Measurements from ENCODE around the gene ASTN2. TPM values are rescaled to one million over a fixed set of nuclear protein-coding genes. Genes with fewer than 3 reads are reported as not detected.

ASTN2 gene
- total RNA-seq, 1 donor from 2014 or later = 13.6 TPM

DNA sequence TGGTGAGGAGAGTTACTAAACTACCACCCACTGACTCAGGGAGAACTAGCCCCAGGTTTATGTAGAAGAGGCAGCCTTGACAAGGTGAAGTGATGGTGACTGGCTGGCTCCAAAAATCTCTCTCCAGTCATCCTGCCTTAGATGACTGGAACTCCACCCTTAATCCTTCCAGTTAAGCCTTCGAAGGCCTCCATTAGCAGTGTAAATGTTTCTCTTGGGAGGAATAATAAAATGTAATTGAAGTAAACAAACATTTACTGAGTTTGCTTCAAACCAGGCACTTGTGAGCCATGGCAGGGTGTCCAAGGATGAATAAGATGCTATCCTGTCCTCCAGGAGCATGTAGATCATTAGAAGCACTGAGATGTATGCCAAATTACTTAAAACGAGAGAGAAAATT is 35.5 kb downstream of the ASTN2 start:
- TF ChIP-seq EZH2 (IDR thresholded peaks at IDR 0.05; ENCODE audit: insufficient read depth, low read length) (no peak), CTCF (IDR thresholded peaks at IDR 0.05; ENCODE audit: insufficient read depth, low read depth, low read length) (no peak)
- FAIRE-seq = no peak
- Mint-ChIP-seq H3K36me3 (ENCODE audit: low read depth, unreplicated experiment) (no peaks in the 10 kb centered on the region), H3K4me3 (ENCODE audit: unreplicated experiment) (no peak overlapping the region), H3K9me3 (ENCODE audit: unreplicated experiment) (no peaks in the 10 kb centered on the region), H3K27me3 (ENCODE audit: low read depth, unreplicated experiment) (no peaks in the 10 kb centered on the region), H3K4me1 (ENCODE audit: low read depth, unreplicated experiment) (no peaks in the 10 kb centered on the region), H3K27ac (ENCODE audit: unreplicated experiment) (no peak overlapping the region)
- no peak overlapping the region for H2AFZ ChIP-seq (ENCODE audit: low read depth, low read length)
- H3K79me2 ChIP-seq (ENCODE audit: insufficient read depth, low read length) = no peaks in the 10 kb centered on the region
- no peak for DNase-seq (ENCODE audit: low read depth)
- H3K9me3 ChIP-seq (ENCODE audit: insufficient read depth, low read depth, low read length) = no peaks in the 10 kb centered on the region
- H3K4me1 ChIP-seq (ENCODE audit: insufficient read depth, low read length) = no peaks in the 10 kb centered on the region
- H4K20me1 ChIP-seq (ENCODE audit: insufficient read depth, low read length) = no peaks in the 10 kb centered on the region
- no peak overlapping the region for H3K27ac ChIP-seq (ENCODE audit: low read depth, low read length)
- H3K4me3 ChIP-seq (ENCODE audit: insufficient read depth, low read depth, low read length) = no peak overlapping the region
- no peaks in the 10 kb centered on the region for H3K27me3 ChIP-seq (ENCODE audit: insufficient read depth, low read length)
- H3K36me3 ChIP-seq (ENCODE audit: insufficient read depth, low read length) = no peaks in the 10 kb centered on the region
- no peak overlapping the region for H3K9ac ChIP-seq (ENCODE audit: low read length)
- no peak overlapping the region for H3K4me2 ChIP-seq (ENCODE audit: low read length)

DNA sequence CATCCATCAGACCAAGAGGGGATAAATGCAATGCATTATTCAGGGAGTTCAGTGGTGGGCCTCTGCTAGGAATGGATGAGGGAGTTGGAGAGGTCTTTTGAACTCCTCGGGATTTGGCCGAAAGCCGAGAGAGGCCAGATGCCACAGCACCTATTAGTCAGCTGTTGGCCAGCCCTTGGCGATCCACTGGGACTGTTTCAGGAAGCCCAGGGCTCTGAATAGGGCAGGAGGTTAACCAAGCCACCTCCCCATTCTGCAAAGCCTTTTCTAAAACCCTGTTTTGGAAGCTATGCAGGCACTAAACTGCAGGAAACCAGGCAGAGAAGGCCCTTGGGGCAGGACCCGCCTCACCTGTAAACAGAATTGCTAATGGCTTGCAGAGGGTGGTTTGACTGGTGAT is 37.8 kb downstream of the ASTN2 start:
- Histone ChIP-seq H3K79me2 (ENCODE audit: insufficient read depth, low read length) (no peaks in the 10 kb centered on the region), H3K4me1 (ENCODE audit: insufficient read depth, low read length) (no peaks in the 10 kb centered on the region), H3K27ac (ENCODE audit: low read depth, low read length) (no peak overlapping the region), H3K4me3 (ENCODE audit: insufficient read depth, low read depth, low read length) (no peak overlapping the region), H2AFZ (ENCODE audit: low read depth, low read length) (no peak overlapping the region), H3K36me3 (ENCODE audit: insufficient read depth, low read length) (no peaks in the 10 kb centered on the region), H3K27me3 (ENCODE audit: insufficient read depth, low read length) (no peaks in the 10 kb centered on the region), H3K9ac (ENCODE audit: low read length) (no peak overlapping the region), H4K20me1 (ENCODE audit: insufficient read depth, low read length) (no peaks in the 10 kb centered on the region), H3K9me3 (ENCODE audit: insufficient read depth, low read depth, low read length) (no peaks in the 10 kb centered on the region), H3K4me2 (ENCODE audit: low read length) (no peak overlapping the region)
- no peaks in the 10 kb centered on the region for H3K9me3 Mint-ChIP-seq (ENCODE audit: unreplicated experiment)
- H3K27ac Mint-ChIP-seq (ENCODE audit: unreplicated experiment) = no peak overlapping the region
- FAIRE-seq = no peak
- no peaks in the 10 kb centered on the region for H3K4me1 Mint-ChIP-seq (ENCODE audit: low read depth, unreplicated experiment)
- no peaks in the 10 kb centered on the region for H3K27me3 Mint-ChIP-seq (ENCODE audit: low read depth, unreplicated experiment)
- no peak overlapping the region for H3K4me3 Mint-ChIP-seq (ENCODE audit: unreplicated experiment)
- TF ChIP-seq CTCF (IDR thresholded peaks at IDR 0.05; ENCODE audit: insufficient read depth, low read depth, low read length) (no peak), EZH2 (IDR thresholded peaks at IDR 0.05; ENCODE audit: insufficient read depth, low read length) (no peak)
- no peaks in the 10 kb centered on the region for H3K36me3 Mint-ChIP-seq (ENCODE audit: low read depth, unreplicated experiment)
- DNase-seq (ENCODE audit: low read depth) = no peak

GRCh38 chr9:117375956-117376355 is 38.9 kb downstream of the ASTN2 start:
- no peaks in the 10 kb centered on the region for H3K9me3 Mint-ChIP-seq (ENCODE audit: unreplicated experiment)
- H3K27ac ChIP-seq (ENCODE audit: low read depth, low read length) = no peak overlapping the region
- no peaks in the 10 kb centered on the region for H3K4me1 ChIP-seq (ENCODE audit: insufficient read depth, low read length)
- no peak overlapping the region for H3K4me3 ChIP-seq (ENCODE audit: insufficient read depth, low read depth, low read length)
- H3K9me3 ChIP-seq (ENCODE audit: insufficient read depth, low read depth, low read length) = no peaks in the 10 kb centered on the region
- no peak overlapping the region for H3K9ac ChIP-seq (ENCODE audit: low read length)
- H4K20me1 ChIP-seq (ENCODE audit: insufficient read depth, low read length) = no peaks in the 10 kb centered on the region
- H3K27me3 Mint-ChIP-seq (ENCODE audit: low read depth, unreplicated experiment) = no peaks in the 10 kb centered on the region
- no peaks in the 10 kb centered on the region for H3K27me3 ChIP-seq (ENCODE audit: insufficient read depth, low read length)
- H3K4me2 ChIP-seq (ENCODE audit: low read length) = no peak overlapping the region
- no peaks in the 10 kb centered on the region for H3K36me3 ChIP-seq (ENCODE audit: insufficient read depth, low read length)
- TF ChIP-seq CTCF (IDR thresholded peaks at IDR 0.05; ENCODE audit: insufficient read depth, low read depth, low read length) (no peak), EZH2 (IDR thresholded peaks at IDR 0.05; ENCODE audit: insufficient read depth, low read length) (no peak)
- DNase-seq (ENCODE audit: low read depth) (no peak), FAIRE-seq (no peak)
- no peaks in the 10 kb centered on the region for H3K4me1 Mint-ChIP-seq (ENCODE audit: low read depth, unreplicated experiment)
- H3K27ac Mint-ChIP-seq (ENCODE audit: unreplicated experiment) = no peak overlapping the region
- H3K36me3 Mint-ChIP-seq (ENCODE audit: low read depth, unreplicated experiment) = no peaks in the 10 kb centered on the region
- H3K79me2 ChIP-seq (ENCODE audit: insufficient read depth, low read length) = no peaks in the 10 kb centered on the region
- H3K4me3 Mint-ChIP-seq (ENCODE audit: unreplicated experiment) = no peak overlapping the region
- no peak overlapping the region for H2AFZ ChIP-seq (ENCODE audit: low read depth, low read length)
